GM18951 (cell line): ENCODE results near the gene FNDC10.

Experiments used
- POLR2A ChIP-seq: IDR thresholded peaks from 4 replicates; pipeline ENCODE4 v1.6.1; 2011; ENCODE audit warnings: mild to moderate bottlenecking; ENCODE audit not compliant: insufficient read length, insufficient read depth; ENCODE audit errors: extremely low read depth
- in situ Hi-C: fragments of 300-500 bp; cut with MboI; formaldehyde crosslinking; loops from one replicate; pipeline ENCODE4 v1.12.0; 2022; ENCODE audit warnings: low sequenced_read_pairs, mixed read lengths, inconsistent platforms; ENCODE audit not compliant: unreplicated experiment

Gene FNDC10

GRCh38 chr1:1623631-1624442, 23.9 kb upstream of the FNDC10 start:
- no peak for TF ChIP-seq POLR2A
- in situ Hi-C loops = no loop called here

- in situ Hi-C loops = no loop called here
- no peak for TF ChIP-seq POLR2A
These were observed 23.3 kb upstream of the FNDC10 start for GRCh38 chr1:1623181-1623630.

GRCh38 chr1:1622788-1623094, 22.8 kb upstream of the FNDC10 start:
- in situ Hi-C loops = no loop called here
- no peak for TF ChIP-seq POLR2A

GRCh38 chr1:1622010-1622787, 22.3 kb upstream of the FNDC10 start:
- in situ Hi-C loops = no loop called here
- TF ChIP-seq POLR2A = no peak

GRCh38 chr1:1621173-1622009, 21.5 kb upstream of the FNDC10 start:
- no peak for TF ChIP-seq POLR2A
- in situ Hi-C loops = no loop called here

GRCh38 chr1:1620433-1621139, 20.7 kb upstream of the FNDC10 start:
- in situ Hi-C loops = no loop called here
- TF ChIP-seq POLR2A = no peak

- no peak for TF ChIP-seq POLR2A
- in situ Hi-C loops = no loop called here
These were observed 20.0 kb upstream of the FNDC10 start for GRCh38 chr1:1619917-1620361.

GRCh38 chr1:1618396-1619068, 18.6 kb upstream of the FNDC10 start:
- TF ChIP-seq POLR2A = no peak
- in situ Hi-C loops = no loop called here

- TF ChIP-seq POLR2A = no peak
- in situ Hi-C loops = no loop called here
These were observed 18.0 kb upstream of the FNDC10 start for GRCh38 chr1:1617925-1618324.

GRCh38 chr1:1617516-1617915, 17.6 kb upstream of the FNDC10 start:
- in situ Hi-C loops = no loop called here
- no peak for TF ChIP-seq POLR2A

- no peak for TF ChIP-seq POLR2A
- in situ Hi-C loops = no loop called here
These were observed 16.9 kb upstream of the FNDC10 start for GRCh38 chr1:1616838-1617237.
